ENCODE data around the gene LLGL1. TPM values are rescaled to one million over a fixed set of nuclear protein-coding genes. Genes with fewer than 3 reads are reported as not detected.

LLGL1 gene
- total RNA-seq, 4 donors from 2014 or later = 9.7 to 21.0 (median 15.7) TPM

DNA sequence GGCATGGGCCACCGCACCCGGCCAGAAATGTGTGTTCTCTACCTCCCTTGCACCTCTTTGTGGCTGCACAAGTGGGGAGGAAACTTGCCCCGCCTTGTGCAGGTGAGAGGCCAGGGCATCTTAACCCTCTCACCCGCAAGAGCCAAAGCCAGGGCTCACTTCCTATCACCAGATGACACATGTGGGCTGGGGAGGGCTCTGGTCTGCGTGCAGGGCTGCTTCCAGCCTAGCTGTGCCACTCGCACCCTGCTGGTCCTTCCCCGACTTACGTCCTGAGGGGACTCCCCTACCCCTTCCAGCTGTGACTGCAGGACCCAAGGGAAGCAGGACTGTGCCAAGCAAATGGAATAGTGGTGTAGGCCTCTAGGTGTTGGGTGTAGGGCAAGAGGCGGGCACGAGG lies 41.9 kb downstream of the LLGL1 start:
- peaks cover 0 to 34% of the 10 kb centered on the region in 2 donors for H3K36me3 ChIP-seq
- H3K27me3 ChIP-seq = no peaks in the 10 kb centered on the region
- in situ Hi-C loops (cut with MboI; ENCODE audit: low sequenced_read_pairs in 4 of 4) = loop anchor here in 1 of 4 donors (10.0 kb wide), 1 partner anchor 47 kb away; the partner anchor contains the start of genes SMCR8 and TOP3A
- no peak for TF ChIP-seq POLR2A (IDR thresholded peaks at IDR 0.05)
- TF ChIP-seq, protein P1, sequence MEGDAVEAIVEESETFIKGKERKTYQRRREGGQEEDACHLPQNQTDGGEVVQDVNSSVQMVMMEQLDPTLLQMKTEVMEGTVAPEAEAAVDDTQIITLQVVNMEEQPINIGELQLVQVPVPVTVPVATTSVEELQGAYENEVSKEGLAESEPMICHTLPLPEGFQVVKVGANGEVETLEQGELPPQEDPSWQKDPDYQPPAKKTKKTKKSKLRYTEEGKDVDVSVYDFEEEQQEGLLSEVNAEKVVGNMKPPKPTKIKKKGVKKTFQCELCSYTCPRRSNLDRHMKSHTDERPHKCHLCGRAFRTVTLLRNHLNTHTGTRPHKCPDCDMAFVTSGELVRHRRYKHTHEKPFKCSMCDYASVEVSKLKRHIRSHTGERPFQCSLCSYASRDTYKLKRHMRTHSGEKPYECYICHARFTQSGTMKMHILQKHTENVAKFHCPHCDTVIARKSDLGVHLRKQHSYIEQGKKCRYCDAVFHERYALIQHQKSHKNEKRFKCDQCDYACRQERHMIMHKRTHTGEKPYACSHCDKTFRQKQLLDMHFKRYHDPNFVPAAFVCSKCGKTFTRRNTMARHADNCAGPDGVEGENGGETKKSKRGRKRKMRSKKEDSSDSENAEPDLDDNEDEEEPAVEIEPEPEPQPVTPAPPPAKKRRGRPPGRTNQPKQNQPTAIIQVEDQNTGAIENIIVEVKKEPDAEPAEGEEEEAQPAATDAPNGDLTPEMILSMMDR (IDR thresholded peaks at IDR 0.05 in 4 of 5, conservative IDR thresholded peaks at IDR 0.05 in 1 of 5) = no peak
- intact Hi-C loops (cut with DNase I; ENCODE audit: low total_unique reads) = no loop called here
- H3K4me3 ChIP-seq = no peak overlapping the region
- DNase-seq (no peak), ATAC-seq (no peak)
- no peaks in the 10 kb centered on the region for H3K9me3 ChIP-seq
- peaks cover 13 to 17% of the 10 kb centered on the region in 2 donors for H3K4me1 ChIP-seq
- H3K27ac ChIP-seq = no peak overlapping the region

DNA sequence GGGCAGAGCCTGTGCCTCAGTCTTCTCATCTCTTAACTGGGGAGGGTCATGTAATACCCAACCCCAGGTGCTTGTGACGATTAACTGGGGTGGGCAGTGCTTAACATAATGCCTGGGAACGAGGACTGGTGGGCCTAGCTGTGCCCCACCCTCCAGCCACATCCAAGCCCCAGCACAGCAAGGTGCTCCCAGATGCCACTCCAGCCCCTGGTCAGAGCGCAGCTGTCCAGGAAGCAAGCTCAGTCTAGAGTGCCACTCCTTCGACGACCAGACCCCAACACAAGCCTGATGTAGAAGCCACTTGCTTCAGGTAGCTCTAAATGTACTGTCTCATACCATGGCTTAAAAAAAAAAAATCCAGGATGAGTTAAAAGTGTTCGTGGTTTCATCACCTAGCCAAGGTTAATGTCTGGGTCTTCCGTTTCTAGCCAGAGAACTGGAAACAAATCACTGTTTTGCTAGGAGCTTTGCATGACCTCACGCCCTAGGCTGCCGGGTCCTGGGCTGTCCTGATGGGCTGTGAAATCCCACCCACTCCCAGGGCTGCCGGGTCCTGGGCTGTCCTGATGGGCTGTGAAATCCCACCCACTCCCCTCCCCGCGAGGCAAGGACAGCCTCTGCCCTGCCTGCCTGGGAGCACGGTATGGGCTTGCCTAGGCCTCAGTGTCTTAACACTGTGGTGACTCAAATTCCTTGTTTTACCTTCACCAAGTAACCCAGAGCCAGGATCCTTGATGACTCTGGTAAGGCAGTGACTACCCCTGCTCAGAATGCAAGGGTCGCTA lies 42.7 kb downstream of the LLGL1 start:
- intact Hi-C loops (cut with DNase I; ENCODE audit: low total_unique reads) (no loop called here), in situ Hi-C loops (cut with MboI; ENCODE audit: low sequenced_read_pairs in 4 of 4) (loop anchor here in 1 of 4 donors (10.0 kb wide), 1 partner anchor 47 kb away; the partner anchor contains the start of genes SMCR8 and TOP3A)
- ATAC-seq (no peak), DNase-seq (no peak)
- Histone ChIP-seq H3K9me3 (no peaks in the 10 kb centered on the region), H3K4me1 (peaks cover 6 to 9% of the 10 kb centered on the region in 2 donors), H3K4me3 (no peak overlapping the region), H3K27me3 (no peaks in the 10 kb centered on the region), H3K36me3 (peaks cover 0 to 31% of the 10 kb centered on the region in 2 donors), H3K27ac (no peak overlapping the region)
- TF ChIP-seq, protein P1 (IDR thresholded peaks at IDR 0.05 in 4 of 5, conservative IDR thresholded peaks at IDR 0.05 in 1 of 5) = no peak
- no peak for TF ChIP-seq POLR2A (IDR thresholded peaks at IDR 0.05)

DNA sequence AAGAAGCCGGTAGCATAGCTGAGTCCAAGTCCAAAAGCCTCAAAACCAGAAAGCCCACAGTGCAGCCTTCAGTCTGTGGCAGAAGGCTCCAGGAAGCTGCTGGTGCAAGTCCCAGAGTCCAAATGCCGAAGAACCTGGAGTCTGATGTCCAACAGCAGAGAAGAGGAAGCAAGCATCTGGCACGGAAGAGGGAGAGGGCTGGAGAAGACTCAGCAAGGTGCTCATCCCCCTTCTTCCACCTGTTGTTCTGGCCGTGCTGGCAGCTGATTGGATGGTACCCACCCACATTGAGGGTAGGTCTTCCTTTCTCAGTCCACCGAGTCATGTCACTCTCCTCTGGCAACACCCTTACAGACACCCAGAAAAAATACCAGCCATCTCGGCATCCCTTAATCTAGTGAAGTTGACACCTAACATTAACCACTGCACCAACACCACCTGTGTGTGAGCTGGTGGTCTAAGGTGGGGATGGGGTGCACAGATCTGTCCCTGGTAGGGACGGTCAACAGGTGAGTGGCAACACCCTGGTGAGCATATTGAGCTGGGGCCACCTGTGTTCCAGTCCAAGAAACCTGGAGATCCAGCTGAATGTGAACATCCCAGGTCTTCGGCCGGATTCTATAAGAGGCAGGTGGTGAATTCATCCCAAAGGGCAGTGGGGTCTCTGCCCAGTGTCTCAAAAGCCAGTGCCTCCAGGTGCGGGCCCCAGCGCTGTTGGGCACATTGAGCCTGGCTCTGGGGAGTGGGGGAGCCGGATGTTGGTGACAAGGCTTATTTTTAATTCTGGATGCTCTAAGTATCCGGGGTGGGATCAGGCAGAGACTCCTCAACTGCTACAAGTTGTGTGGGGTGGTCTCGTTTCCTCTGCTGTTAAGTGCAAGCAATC lies 44.9 kb downstream of the LLGL1 start:
- Histone ChIP-seq H3K4me1 (no peaks in the 10 kb centered on the region), H3K36me3 (peaks cover 0 to 17% of the 10 kb centered on the region in 2 donors), H3K9me3 (no peaks in the 10 kb centered on the region), H3K27me3 (no peaks in the 10 kb centered on the region), H3K4me3 (no peak overlapping the region), H3K27ac (no peak overlapping the region)
- in situ Hi-C loops (cut with MboI; ENCODE audit: low sequenced_read_pairs in 4 of 4) = no loop called here
- no peak for DNase-seq
- intact Hi-C loops (cut with DNase I; ENCODE audit: low total_unique reads) = no loop called here
- ATAC-seq = no peak
- TF ChIP-seq POLR2A (IDR thresholded peaks at IDR 0.05) = no peak
- TF ChIP-seq, protein P1 (IDR thresholded peaks at IDR 0.05 in 4 of 5, conservative IDR thresholded peaks at IDR 0.05 in 1 of 5) = no peak

DNA sequence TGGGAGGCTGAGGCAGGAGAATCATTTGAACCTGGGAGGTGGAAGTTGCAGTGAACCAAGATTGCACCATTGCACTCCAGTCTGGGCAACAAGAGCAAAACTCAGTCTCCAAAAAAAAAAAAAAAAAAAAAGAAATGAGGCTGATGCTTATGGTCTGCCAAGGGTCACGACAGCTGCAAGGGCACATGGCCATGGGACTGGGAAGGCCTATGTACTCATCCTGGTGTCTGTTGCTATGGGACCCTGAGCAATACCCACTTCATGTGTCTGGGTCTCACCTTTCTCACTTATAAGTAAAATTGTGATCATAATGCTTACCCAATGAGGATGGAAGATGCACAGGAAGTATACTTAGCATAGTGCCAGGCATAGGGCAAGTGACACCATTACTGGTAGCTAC lies 51.6 kb downstream of the LLGL1 start:
- intact Hi-C loops (cut with DNase I; ENCODE audit: low total_unique reads) = no loop called here
- ATAC-seq = peak in 1 of 2 donors; percentile 40
- in situ Hi-C loops (cut with MboI; ENCODE audit: low sequenced_read_pairs in 4 of 4) = no loop called here
- Histone ChIP-seq H3K9me3 (no peaks in the 10 kb centered on the region), H3K4me3 (no peak overlapping the region), H3K27ac (no peak overlapping the region), H3K36me3 (peaks cover 0 to 59% of the 10 kb centered on the region in 2 donors), H3K27me3 (no peaks in the 10 kb centered on the region), H3K4me1 (no peaks in the 10 kb centered on the region)
- TF ChIP-seq, protein P1 (IDR thresholded peaks at IDR 0.05 in 4 of 5, conservative IDR thresholded peaks at IDR 0.05 in 1 of 5) = no peak
- TF ChIP-seq POLR2A (IDR thresholded peaks at IDR 0.05) = no peak
- DNase-seq = no peak
